Uterus (tissue), 4 donors: Measurements from ENCODE around the gene DAP. TPM values are rescaled to one million over a fixed set of nuclear protein-coding genes. Genes with fewer than 3 reads are reported as not detected.

ENCODE experiments used
- DNase-seq, 2 donors: peaks; one replicate each; pipeline ENCODE4 v3.0.0-alpha.2; 2019 to 2020
- H3K27ac ChIP-seq, 2 donors: fragments of 200-600 bp; sonication (generic); 1 replicate in 1 of 2; 2 replicates in 1 of 2; pipeline ENCODE4 v1.5.1; 2016 to 2018
- H3K27me3 ChIP-seq, 2 donors: fragments of 200-600 bp; sonication (generic); one replicate each; pipeline ENCODE4 v1.5.1; 2018 to 2019; ENCODE audit warnings: control low read depth in 1 of 2
- H3K36me3 ChIP-seq, 2 donors: fragments of 200-600 bp; sonication (generic); one replicate each; pipeline ENCODE4 v1.5.1; 2019; ENCODE audit warnings: control low read depth in 1 of 2
- H3K4me1 ChIP-seq, 2 donors: fragments of 200-600 bp; sonication (generic); one replicate each; pipeline ENCODE4 v1.5.1; 2018 to 2019; ENCODE audit warnings: control low read depth in 1 of 2
- H3K4me3 ChIP-seq, 2 donors: fragments of 200-600 bp; sonication (generic); 1 replicate in 1 of 2; 2 replicates in 1 of 2; pipeline ENCODE4 v1.5.1; 2018 to 2019; ENCODE audit warnings: mild to moderate bottlenecking in 1 of 2
- H3K9me3 ChIP-seq, 2 donors: fragments of 200-600 bp; sonication (generic); one replicate each; pipeline ENCODE4 v1.5.1; 2019; ENCODE audit warnings: control low read depth in 1 of 2
- POLR2A ChIP-seq, 2 donors: fragments of 450-650 bp; IDR thresholded peaks; one replicate each; pipeline ENCODE4 v1.6.1; 2016; ENCODE audit warnings: antibody characterized with exemption in 2 of 2, mild to moderate bottlenecking in 1 of 2, moderate library complexity in 1 of 2
- intact Hi-C: fragments of 100-400 bp; cut with DNase I; formaldehyde crosslinking; loops from one replicate; pipeline ENCODE4 v1.15.1; 2023; ENCODE audit warnings: low total_unique reads
- total RNA-seq, 4 donors: library from RNA; depleted of rRNA in 3 of 4; stranded (reverse); fragments of >200 nt in 3 of 4; gene quantifications; one replicate each; pipeline versions ENCODE4 v1.1.0 to v1.2.4, GENCODE V29; 2014 to 2023
- TF ChIP-seq, protein P1 (sequence below), 4 experiments: fragments of 200-600 bp in 2 of 4; fragments of 450-650 bp in 2 of 4; sonication (generic) in 2 of 4; IDR thresholded peaks; one replicate each; pipeline ENCODE4 v1.5.1; 2016 to 2019; ENCODE audit warnings: antibody characterized with exemption in 4 of 4, mild to moderate bottlenecking in 2 of 4, moderate library complexity in 1 of 4
- donor health status: DM: yes; HTN: yes; CAD: no.

The DAP gene
- total RNA-seq, 4 donors from 2014 or later = 38.2 to 83.9 (median 50.0) TPM

GRCh38 chr5:10688651-10689171 is 72.3 kb downstream of the DAP start:
- Histone ChIP-seq H3K4me3 (no peak overlapping the region), H3K4me1 (no peaks in the 10 kb centered on the region), H3K27me3 (no peaks in the 10 kb centered on the region), H3K27ac (no peak overlapping the region), H3K36me3 (no peaks in the 10 kb centered on the region), H3K9me3 (no peaks in the 10 kb centered on the region)
- intact Hi-C loops = no loop called here
- TF ChIP-seq POLR2A (IDR thresholded peaks at IDR 0.05) = no peak
- TF ChIP-seq, protein P1, sequence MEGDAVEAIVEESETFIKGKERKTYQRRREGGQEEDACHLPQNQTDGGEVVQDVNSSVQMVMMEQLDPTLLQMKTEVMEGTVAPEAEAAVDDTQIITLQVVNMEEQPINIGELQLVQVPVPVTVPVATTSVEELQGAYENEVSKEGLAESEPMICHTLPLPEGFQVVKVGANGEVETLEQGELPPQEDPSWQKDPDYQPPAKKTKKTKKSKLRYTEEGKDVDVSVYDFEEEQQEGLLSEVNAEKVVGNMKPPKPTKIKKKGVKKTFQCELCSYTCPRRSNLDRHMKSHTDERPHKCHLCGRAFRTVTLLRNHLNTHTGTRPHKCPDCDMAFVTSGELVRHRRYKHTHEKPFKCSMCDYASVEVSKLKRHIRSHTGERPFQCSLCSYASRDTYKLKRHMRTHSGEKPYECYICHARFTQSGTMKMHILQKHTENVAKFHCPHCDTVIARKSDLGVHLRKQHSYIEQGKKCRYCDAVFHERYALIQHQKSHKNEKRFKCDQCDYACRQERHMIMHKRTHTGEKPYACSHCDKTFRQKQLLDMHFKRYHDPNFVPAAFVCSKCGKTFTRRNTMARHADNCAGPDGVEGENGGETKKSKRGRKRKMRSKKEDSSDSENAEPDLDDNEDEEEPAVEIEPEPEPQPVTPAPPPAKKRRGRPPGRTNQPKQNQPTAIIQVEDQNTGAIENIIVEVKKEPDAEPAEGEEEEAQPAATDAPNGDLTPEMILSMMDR (IDR thresholded peaks at IDR 0.05) = no peak
- no peak for DNase-seq

- intact Hi-C loops = no loop called here
- no peak for TF ChIP-seq POLR2A (IDR thresholded peaks at IDR 0.05)
- TF ChIP-seq, protein P1 (IDR thresholded peaks at IDR 0.05) = no peak
- DNase-seq = no peak
- H3K4me3 ChIP-seq = no peak overlapping the region
- H3K9me3 ChIP-seq = no peaks in the 10 kb centered on the region
- no peaks in the 10 kb centered on the region for H3K27me3 ChIP-seq
- H3K4me1 ChIP-seq = no peaks in the 10 kb centered on the region
- no peak overlapping the region for H3K27ac ChIP-seq
- no peaks in the 10 kb centered on the region for H3K36me3 ChIP-seq
Observed at GRCh38 chr5:10686890-10687289, 74.1 kb downstream of the DAP start.

GRCh38 chr5:10685115-10685521 is 75.9 kb downstream of the DAP start:
- Histone ChIP-seq H3K36me3 (no peaks in the 10 kb centered on the region), H3K9me3 (no peaks in the 10 kb centered on the region), H3K27ac (no peak overlapping the region), H3K27me3 (no peaks in the 10 kb centered on the region), H3K4me3 (no peak overlapping the region), H3K4me1 (no peaks in the 10 kb centered on the region)
- TF ChIP-seq, protein P1 (IDR thresholded peaks at IDR 0.05) = no peak
- TF ChIP-seq POLR2A (IDR thresholded peaks at IDR 0.05) = no peak
- no peak for DNase-seq
- intact Hi-C loops = no loop called here

GRCh38 chr5:10684303-10685086 is 76.5 kb downstream of the DAP start:
- Histone ChIP-seq H3K27ac (no peak overlapping the region), H3K4me3 (no peak overlapping the region), H3K4me1 (no peaks in the 10 kb centered on the region), H3K36me3 (no peaks in the 10 kb centered on the region), H3K9me3 (no peaks in the 10 kb centered on the region), H3K27me3 (no peaks in the 10 kb centered on the region)
- intact Hi-C loops = no loop called here
- no peak for DNase-seq
- TF ChIP-seq, protein P1 (IDR thresholded peaks at IDR 0.05) = no peak
- TF ChIP-seq POLR2A (IDR thresholded peaks at IDR 0.05) = no peak

DNA sequence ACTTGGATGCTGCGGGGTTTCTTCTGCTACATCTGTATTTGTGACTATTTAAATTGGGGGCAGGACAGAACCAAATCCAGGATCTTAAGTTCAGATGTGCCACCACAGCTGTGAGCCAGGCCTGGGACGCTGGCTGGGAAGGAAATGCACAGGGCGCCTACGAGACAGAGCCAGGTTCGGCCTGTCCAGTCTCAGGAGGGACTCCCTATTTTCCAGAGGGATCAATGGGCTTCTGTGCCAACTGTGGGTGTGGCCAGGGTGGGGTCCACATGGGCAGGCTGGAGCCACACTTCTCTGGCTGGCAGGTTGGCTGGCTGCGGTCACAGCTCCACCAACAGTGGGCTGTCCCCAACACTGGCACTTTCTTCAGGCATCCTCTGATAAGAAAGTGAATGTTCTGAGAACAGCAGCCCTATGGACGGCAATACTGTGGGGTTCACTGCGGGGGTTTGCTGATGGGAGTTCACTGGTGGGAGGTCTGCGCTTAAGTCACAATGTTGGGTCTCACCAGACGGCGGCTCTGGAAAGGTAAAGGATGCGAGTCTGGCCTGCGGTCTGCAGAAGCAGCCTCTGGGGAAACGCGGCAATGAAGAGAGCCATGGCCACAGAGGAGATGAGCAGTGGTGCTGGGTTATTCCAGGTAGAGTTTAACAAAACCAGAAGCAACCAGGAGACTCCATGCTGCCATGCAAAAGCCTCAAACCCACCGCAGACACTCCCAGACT is 78.1 kb downstream of the DAP start:
- intact Hi-C loops = no loop called here
- Histone ChIP-seq H3K9me3 (no peaks in the 10 kb centered on the region), H3K4me3 (no peak overlapping the region), H3K27me3 (no peaks in the 10 kb centered on the region), H3K27ac (no peak overlapping the region), H3K4me1 (no peaks in the 10 kb centered on the region), H3K36me3 (no peaks in the 10 kb centered on the region)
- TF ChIP-seq POLR2A (IDR thresholded peaks at IDR 0.05) = no peak
- TF ChIP-seq, protein P1 (IDR thresholded peaks at IDR 0.05) = no peak
- no peak for DNase-seq
